Measurements from ENCODE around the gene MPDU1.
A peak's percentile ranks its signal among the peaks of the same experiment; 100 is the strongest.

Gene MPDU1

GRCh38 chr17:7549401-7550055, 34.1 kb upstream of the MPDU1 start:
- TF ChIP-seq CTCF (IDR thresholded peaks at IDR 0.05; ENCODE audit: low read depth, low read length): no peak
- no peak for DNase-seq (ENCODE audit: extremely low read depth, low read depth)

- DNase-seq (ENCODE audit: extremely low read depth, low read depth): no peak
- TF ChIP-seq CTCF (IDR thresholded peaks at IDR 0.05; ENCODE audit: low read depth, low read length): no peak
Observed at GRCh38 chr17:7550344-7550743, 33.3 kb upstream of the MPDU1 start.

- no peak for DNase-seq (ENCODE audit: extremely low read depth, low read depth)
- TF ChIP-seq CTCF (IDR thresholded peaks at IDR 0.05; ENCODE audit: low read depth, low read length): no peak
Observed at GRCh38 chr17:7551396-7551795, 32.3 kb upstream of the MPDU1 start.

- no peak for DNase-seq (ENCODE audit: extremely low read depth, low read depth)
- no peak for TF ChIP-seq CTCF (IDR thresholded peaks at IDR 0.05; ENCODE audit: low read depth, low read length)
Observed at GRCh38 chr17:7552621-7553051, 31.0 kb upstream of the MPDU1 start.

- TF ChIP-seq CTCF (IDR thresholded peaks at IDR 0.05; ENCODE audit: low read depth, low read length): no peak
- DNase-seq (ENCODE audit: extremely low read depth, low read depth): no peak
Observed at GRCh38 chr17:7553356-7553755, 30.3 kb upstream of the MPDU1 start.

GRCh38 chr17:7555320-7555948, 28.2 kb upstream of the MPDU1 start:
- peak; percentile 2; the same call in 1 of the 2 replicates for TF ChIP-seq CTCF (IDR thresholded peaks at IDR 0.05; ENCODE audit: low read depth, low read length)
- no peak for DNase-seq (ENCODE audit: extremely low read depth, low read depth)

- no peak for TF ChIP-seq CTCF (IDR thresholded peaks at IDR 0.05; ENCODE audit: low read depth, low read length)
- DNase-seq (ENCODE audit: extremely low read depth, low read depth): no peak
Observed at GRCh38 chr17:7556627-7557026, 27.0 kb upstream of the MPDU1 start.
